Upper lobe of left lung (tissue), 4 donors: ENCODE data around the gene PAPPA.

ENCODE experiments used
- CTCF ChIP-seq, 6 experiments: fragments of 450-650 bp in 4 of 6; fragments of 200-600 bp in 2 of 6; sonication (generic) in 2 of 6; IDR thresholded peaks; one replicate each; pipeline ENCODE4 v1.5.1; 2016 to 2019; ENCODE audit warnings: antibody characterized with exemption in 6 of 6
- EP300 ChIP-seq, 4 donors: sonication (generic); formaldehyde crosslinking; IDR thresholded peaks; one replicate each; pipeline ENCODE4 v1.5.1; 2017; ENCODE audit warnings: antibody characterized with exemption in 4 of 4, control low read depth in 2 of 4

- TF ChIP-seq CTCF (IDR thresholded peaks at IDR 0.05) (no peak), EP300 (IDR thresholded peaks at IDR 0.05) (no peak)
These were observed 257.9 kb downstream of the PAPPA start for GRCh38 chr9:116411506-116411905.
